Activated CD8-positive, alpha-beta T cell treated with anti-CD3 and anti-CD28 coated beads for 36 hours (primary cell): ENCODE results near the gene MYL3. TPM values are rescaled to one million over a fixed set of nuclear protein-coding genes. Genes with fewer than 3 reads are reported as not detected.
"Not testable (repeated sequence)": the region's sequence is repeated elsewhere in the genome, so short reads cannot be mapped to it uniquely, and the experiment has no call there.

ENCODE experiments used
- ATAC-seq: fragments of 200-7000 bp; cut with Tn5 transposase; one replicate; pipeline ENCODE4 v1.10.0; 2021; ENCODE audit warnings: mild to moderate bottlenecking, moderate library complexity
- CTCF ChIA-PET: fragments of 350-600 bp; sonication (Branson Sonifier 250); formaldehyde crosslinking; loops from one replicate; lab custom pipeline; 2021; ENCODE audit warnings: antibody characterized with exemption; lab: Charles Lee
- POLR2A ChIA-PET: fragments of 350-600 bp; sonication (Branson Sonifier 250); formaldehyde crosslinking; loops from one replicate; lab custom pipeline; 2021; ENCODE audit warnings: antibody characterized with exemption; lab: Charles Lee
- DNase-seq: peaks from one replicate; pipeline ENCODE4 v3.0.0-alpha.2; 2020
- H3K27ac Mint-ChIP-seq: one replicate; pipeline ENCODE4 v1.8.0; 2021; ENCODE audit warnings: mild to moderate bottlenecking, mixed read lengths
- H3K27me3 Mint-ChIP-seq: one replicate; pipeline ENCODE4 v1.8.0; 2021; ENCODE audit warnings: mixed read lengths
- H3K36me3 Mint-ChIP-seq: one replicate; pipeline ENCODE4 v1.8.0; 2021; ENCODE audit warnings: low read depth, mixed read lengths
- H3K4me1 Mint-ChIP-seq: one replicate; pipeline ENCODE4 v1.8.0; 2021; ENCODE audit warnings: low read depth, mixed read lengths
- H3K4me3 Mint-ChIP-seq: one replicate; pipeline ENCODE4 v1.8.0; 2021; ENCODE audit warnings: mild to moderate bottlenecking, moderate library complexity, mixed read lengths
- H3K9me3 Mint-ChIP-seq: one replicate; pipeline ENCODE4 v1.8.0; 2021; ENCODE audit warnings: mixed read lengths
- intact Hi-C: fragments of 100-400 bp; cut with micrococcal nuclease; formaldehyde crosslinking; loops from one replicate; pipeline ENCODE4 v1.10.0; 2022
- total RNA-seq, 2 experiments: library from RNA; stranded (reverse); gene quantifications; one replicate each; pipeline ENCODE4 v1.2.3, GENCODE V29; 2021
- TF ChIP-seq, protein P1 (sequence below): fragments of 200-600 bp; IDR thresholded peaks from one replicate; pipeline ENCODE4 v1.8.0; 2022; ENCODE audit warnings: antibody characterized with exemption, mild to moderate bottlenecking

Gene MYL3
- total RNA-seq, 2 experiments from 2014 or later, result not detected

DNA sequence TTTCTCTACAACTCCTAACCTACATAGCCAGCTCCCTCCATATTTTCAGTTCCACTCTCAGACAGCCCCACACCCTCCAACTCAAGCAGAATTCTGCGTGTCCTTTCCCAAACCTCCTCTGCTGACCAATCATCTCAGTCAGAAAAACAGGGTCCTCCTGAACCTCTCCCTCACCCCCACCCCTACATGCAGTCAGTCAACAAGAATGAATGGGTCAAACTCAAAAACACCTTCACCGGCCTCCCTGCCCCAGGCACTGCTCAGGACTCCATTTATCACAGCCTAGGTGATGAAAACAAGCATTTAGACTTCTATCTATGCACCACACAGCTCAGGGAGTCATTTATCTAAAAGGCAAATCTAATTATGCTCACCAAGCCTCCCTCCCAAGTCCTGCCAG is 32.4 kb downstream of the MYL3 start:
- Mint-ChIP-seq H3K9me3 (peaks cover 3% of the 10 kb centered on the region), H3K36me3 (no peaks in the 10 kb centered on the region), H3K27ac (no peak overlapping the region), H3K27me3 (no peaks in the 10 kb centered on the region), H3K4me3 (no peak overlapping the region), H3K4me1 (peaks cover 13% of the 10 kb centered on the region)
- TF ChIP-seq, protein P1, sequence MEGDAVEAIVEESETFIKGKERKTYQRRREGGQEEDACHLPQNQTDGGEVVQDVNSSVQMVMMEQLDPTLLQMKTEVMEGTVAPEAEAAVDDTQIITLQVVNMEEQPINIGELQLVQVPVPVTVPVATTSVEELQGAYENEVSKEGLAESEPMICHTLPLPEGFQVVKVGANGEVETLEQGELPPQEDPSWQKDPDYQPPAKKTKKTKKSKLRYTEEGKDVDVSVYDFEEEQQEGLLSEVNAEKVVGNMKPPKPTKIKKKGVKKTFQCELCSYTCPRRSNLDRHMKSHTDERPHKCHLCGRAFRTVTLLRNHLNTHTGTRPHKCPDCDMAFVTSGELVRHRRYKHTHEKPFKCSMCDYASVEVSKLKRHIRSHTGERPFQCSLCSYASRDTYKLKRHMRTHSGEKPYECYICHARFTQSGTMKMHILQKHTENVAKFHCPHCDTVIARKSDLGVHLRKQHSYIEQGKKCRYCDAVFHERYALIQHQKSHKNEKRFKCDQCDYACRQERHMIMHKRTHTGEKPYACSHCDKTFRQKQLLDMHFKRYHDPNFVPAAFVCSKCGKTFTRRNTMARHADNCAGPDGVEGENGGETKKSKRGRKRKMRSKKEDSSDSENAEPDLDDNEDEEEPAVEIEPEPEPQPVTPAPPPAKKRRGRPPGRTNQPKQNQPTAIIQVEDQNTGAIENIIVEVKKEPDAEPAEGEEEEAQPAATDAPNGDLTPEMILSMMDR, result no peak
- DNase-seq (no peak), ATAC-seq (no peak)
- ChIA-PET CTCF (interaction anchor here (1.7 kb wide), 1 partner anchor 36 kb away, joined by 5 read pairs; no protein-coding TSS in a partner anchor), POLR2A (no interaction called here)
- intact Hi-C loops, result no loop called here

GRCh38 chr3:46829699-46830208 is 33.5 kb downstream of the MYL3 start:
- Mint-ChIP-seq H3K4me3 (no peak overlapping the region), H3K27ac (no peak overlapping the region), H3K4me1 (peaks cover 13% of the 10 kb centered on the region), H3K36me3 (no peaks in the 10 kb centered on the region), H3K9me3 (peaks cover 3% of the 10 kb centered on the region), H3K27me3 (no peaks in the 10 kb centered on the region)
- TF ChIP-seq, protein P1, result no peak
- ChIA-PET CTCF (interaction anchor here (1.4 kb wide), 1 partner anchor 341 kb away, joined by 4 read pairs; no protein-coding TSS in a partner anchor), POLR2A (no interaction called here)
- peak; percentile 81 for DNase-seq
- ATAC-seq, result peak; percentile 99
- intact Hi-C loops, result no loop called here

- DNase-seq (no peak), ATAC-seq (no peak)
- Mint-ChIP-seq H3K4me1 (peaks cover 13% of the 10 kb centered on the region), H3K27ac (no peak overlapping the region), H3K36me3 (peaks cover 11% of the 10 kb centered on the region), H3K27me3 (peaks cover 4% of the 10 kb centered on the region), H3K9me3 (peaks cover 16% of the 10 kb centered on the region), H3K4me3 (no peak overlapping the region)
- ChIA-PET POLR2A (no interaction called here), CTCF (no interaction called here)
- TF ChIP-seq, protein P1, result no peak
- intact Hi-C loops, result no loop called here
Measured at GRCh38 chr3:46825450-46825849, 37.8 kb downstream of the MYL3 start.

GRCh38 chr3:46824211-46824970 is 38.9 kb downstream of the MYL3 start:
- Mint-ChIP-seq H3K27me3 (peaks cover 4% of the 10 kb centered on the region), H3K27ac (no peak overlapping the region), H3K4me1 (peaks cover 3% of the 10 kb centered on the region), H3K36me3 (peaks cover 11% of the 10 kb centered on the region), H3K4me3 (no peak overlapping the region), H3K9me3 (peaks cover 13% of the 10 kb centered on the region)
- POLR2A ChIA-PET, result interaction anchor here (1.8 kb wide), 1 partner anchor 12 kb away, joined by 5 read pairs; no protein-coding TSS in a partner anchor
- CTCF ChIA-PET, result interaction anchor here (1.9 kb wide), 1 partner anchor 24 kb away, joined by 6 read pairs; no protein-coding TSS in a partner anchor
- ATAC-seq (no peak), DNase-seq (no peak)
- TF ChIP-seq, protein P1, result no peak
- intact Hi-C loops, result no loop called here

DNA sequence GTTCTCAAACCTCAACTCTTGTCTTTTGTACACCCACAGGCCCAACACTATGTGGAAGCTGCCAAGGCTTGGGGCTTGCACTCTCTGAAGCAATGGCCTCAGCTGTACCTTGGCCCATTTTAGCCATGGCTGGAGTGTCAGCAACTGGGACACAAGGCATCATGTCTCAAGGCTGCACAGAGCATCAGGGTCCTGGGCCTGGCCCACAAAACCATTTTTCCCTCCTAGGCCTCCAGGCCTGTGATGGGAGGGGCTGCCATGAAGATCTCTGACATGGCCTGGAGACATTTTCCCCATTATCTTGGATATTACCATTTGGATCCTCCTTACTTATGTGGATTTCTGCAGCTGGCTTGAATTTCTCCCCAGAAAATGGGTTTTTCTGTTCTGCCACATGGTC is 39.9 kb downstream of the MYL3 start:
- CTCF ChIA-PET, result interaction anchor here (1.9 kb wide), 1 partner anchor 25 kb away, joined by 6 read pairs; no protein-coding TSS in a partner anchor
- DNase-seq, H3K27me3 Mint-ChIP-seq, ATAC-seq, H3K4me1 Mint-ChIP-seq, H3K4me3 Mint-ChIP-seq, intact Hi-C loops, H3K27ac Mint-ChIP-seq: not testable (repeated sequence)
- Mint-ChIP-seq H3K9me3 (peaks cover 13% of the 10 kb centered on the region), H3K36me3 (peaks cover 11% of the 10 kb centered on the region)
- POLR2A ChIA-PET, result interaction anchor here (1.8 kb wide), 1 partner anchor 10 kb away, joined by 5 read pairs; no protein-coding TSS in a partner anchor
